Type B pancreatic cell (in vitro differentiated cells): ENCODE data around the gene MKLN1. TPM values are rescaled to one million over a fixed set of nuclear protein-coding genes. Genes with fewer than 3 reads are reported as not detected.
"Not testable (repeated sequence)": the region's sequence is repeated elsewhere in the genome, so short reads cannot be mapped to it uniquely, and the experiment has no call there.

Experiments
- DNase-seq: peaks from one replicate; pipeline ENCODE4 v3.0.0; 2021; ENCODE audit warnings: mixed read lengths; ENCODE audit not compliant: unreplicated experiment; ENCODE audit errors: extremely low spot score
- H3K27ac Mint-ChIP-seq: 2 replicates; pipeline ENCODE4 v1.8.0; 2021; ENCODE audit warnings: mild to moderate bottlenecking, mixed read lengths
- H3K27me3 Mint-ChIP-seq: 2 replicates; pipeline ENCODE4 v1.8.0; 2021; ENCODE audit warnings: mixed read lengths
- H3K36me3 Mint-ChIP-seq: 2 replicates; pipeline ENCODE4 v1.8.0; 2021; ENCODE audit warnings: mixed read lengths
- H3K4me1 Mint-ChIP-seq: one replicate; pipeline ENCODE4 v1.8.0; 2021; ENCODE audit warnings: mixed read lengths; ENCODE audit not compliant: unreplicated experiment
- H3K4me3 Mint-ChIP-seq: 2 replicates; pipeline ENCODE4 v1.8.0; 2021; ENCODE audit warnings: mild to moderate bottlenecking, mixed read lengths
- H3K9me3 Mint-ChIP-seq: 2 replicates; pipeline ENCODE4 v1.8.0; 2021; ENCODE audit warnings: mixed read lengths
- total RNA-seq: library from RNA; stranded (reverse); gene quantifications from 2 replicates; pipeline ENCODE4 v1.2.1, GENCODE V29; 2021; ENCODE audit warnings: low replicate concordance
- TF ChIP-seq, protein P1 (sequence below): fragments of 200-600 bp; sonication (generic); conservative IDR thresholded peaks from 2 replicates; pipeline ENCODE4 v1.5.0; 2021; ENCODE audit warnings: antibody characterized with exemption, mild to moderate bottlenecking

MKLN1 gene
- total RNA-seq, 1 donor from 2014 or later, result 47.7 TPM

DNA sequence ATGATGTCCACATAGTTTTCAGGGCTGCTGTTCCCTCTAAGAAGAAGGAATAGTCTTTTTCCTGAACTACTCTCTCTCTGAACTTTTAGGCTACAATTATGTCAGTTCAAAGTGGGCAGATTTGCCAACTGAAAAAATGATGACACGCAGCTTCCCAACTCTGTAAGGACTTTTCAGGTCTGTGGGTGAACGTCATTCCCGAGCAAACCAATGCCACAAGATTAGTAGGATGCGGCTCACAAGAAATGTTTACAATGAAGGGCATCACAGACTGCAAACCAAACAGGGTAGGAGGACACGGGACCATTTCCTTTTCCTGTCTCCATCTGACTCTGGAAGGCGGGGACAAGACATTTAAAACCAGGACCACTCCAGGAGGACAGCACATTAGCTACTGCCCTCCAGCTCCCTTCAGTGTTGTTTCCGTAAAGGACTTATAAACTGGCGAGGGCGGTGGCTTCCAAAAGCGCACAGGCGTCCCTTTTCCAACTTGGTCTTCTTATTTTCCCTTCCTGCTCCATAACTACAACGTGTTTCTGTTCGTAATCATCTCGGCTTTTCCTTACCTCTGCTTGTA is 539 bp upstream of the MKLN1 start:
- no peak for DNase-seq
- Mint-ChIP-seq H3K27me3 (no peaks in the 10 kb centered on the region), H3K9me3 (no peaks in the 10 kb centered on the region), H3K36me3 (peaks cover 4% of the 10 kb centered on the region), H3K4me3 (peak overlapping the region; percentile 96), H3K27ac (peak overlapping the region; percentile 95), H3K4me1 (peaks cover 26% of the 10 kb centered on the region)
- TF ChIP-seq, protein P1, sequence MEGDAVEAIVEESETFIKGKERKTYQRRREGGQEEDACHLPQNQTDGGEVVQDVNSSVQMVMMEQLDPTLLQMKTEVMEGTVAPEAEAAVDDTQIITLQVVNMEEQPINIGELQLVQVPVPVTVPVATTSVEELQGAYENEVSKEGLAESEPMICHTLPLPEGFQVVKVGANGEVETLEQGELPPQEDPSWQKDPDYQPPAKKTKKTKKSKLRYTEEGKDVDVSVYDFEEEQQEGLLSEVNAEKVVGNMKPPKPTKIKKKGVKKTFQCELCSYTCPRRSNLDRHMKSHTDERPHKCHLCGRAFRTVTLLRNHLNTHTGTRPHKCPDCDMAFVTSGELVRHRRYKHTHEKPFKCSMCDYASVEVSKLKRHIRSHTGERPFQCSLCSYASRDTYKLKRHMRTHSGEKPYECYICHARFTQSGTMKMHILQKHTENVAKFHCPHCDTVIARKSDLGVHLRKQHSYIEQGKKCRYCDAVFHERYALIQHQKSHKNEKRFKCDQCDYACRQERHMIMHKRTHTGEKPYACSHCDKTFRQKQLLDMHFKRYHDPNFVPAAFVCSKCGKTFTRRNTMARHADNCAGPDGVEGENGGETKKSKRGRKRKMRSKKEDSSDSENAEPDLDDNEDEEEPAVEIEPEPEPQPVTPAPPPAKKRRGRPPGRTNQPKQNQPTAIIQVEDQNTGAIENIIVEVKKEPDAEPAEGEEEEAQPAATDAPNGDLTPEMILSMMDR, result no peak

DNA sequence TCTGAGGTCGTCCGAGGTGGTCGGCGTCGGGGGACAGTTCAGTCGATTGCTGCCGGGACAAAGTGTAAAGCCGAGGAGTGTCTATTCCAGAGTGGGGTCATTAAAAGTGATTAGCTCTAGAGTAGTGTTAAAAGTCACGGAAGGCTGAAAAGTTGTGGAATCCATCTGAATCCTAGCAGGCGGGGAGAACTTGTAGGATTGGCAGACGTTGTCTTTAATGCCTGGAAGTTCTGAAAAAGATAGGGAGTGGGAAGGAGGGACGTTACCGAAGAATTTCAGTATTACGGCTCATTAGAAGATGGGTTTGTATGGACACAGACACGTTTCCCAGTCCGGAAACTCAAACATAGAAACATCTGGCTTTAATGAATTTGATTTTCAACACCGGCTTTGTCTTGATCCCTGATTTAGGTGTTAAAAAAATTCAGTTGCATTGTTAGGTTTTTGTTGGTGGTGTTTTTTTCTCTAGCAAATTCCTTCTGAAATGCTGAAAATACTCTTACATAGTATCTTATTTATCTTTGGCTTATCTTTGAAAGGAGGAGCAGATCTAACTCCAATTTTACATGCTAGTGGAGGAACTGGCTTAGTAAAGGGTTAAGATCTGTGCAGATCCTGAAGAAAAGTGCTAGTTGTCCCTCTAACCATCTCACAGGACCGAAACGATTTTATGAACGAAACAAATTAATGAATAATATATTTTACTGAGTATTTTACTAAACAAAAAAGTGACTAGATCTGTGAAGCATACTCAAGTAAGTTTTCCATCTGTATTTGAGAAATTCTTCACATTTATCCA is 900 bp downstream of the MKLN1 start:
- TF ChIP-seq, protein P1, result no peak
- Mint-ChIP-seq H3K27ac (peak overlapping the region; percentile 95), H3K36me3 (peaks cover 4% of the 10 kb centered on the region), H3K9me3 (no peaks in the 10 kb centered on the region), H3K4me3 (peak overlapping the region; percentile 96), H3K4me1 (peaks cover 26% of the 10 kb centered on the region), H3K27me3 (no peaks in the 10 kb centered on the region)
- DNase-seq, result no peak

DNA sequence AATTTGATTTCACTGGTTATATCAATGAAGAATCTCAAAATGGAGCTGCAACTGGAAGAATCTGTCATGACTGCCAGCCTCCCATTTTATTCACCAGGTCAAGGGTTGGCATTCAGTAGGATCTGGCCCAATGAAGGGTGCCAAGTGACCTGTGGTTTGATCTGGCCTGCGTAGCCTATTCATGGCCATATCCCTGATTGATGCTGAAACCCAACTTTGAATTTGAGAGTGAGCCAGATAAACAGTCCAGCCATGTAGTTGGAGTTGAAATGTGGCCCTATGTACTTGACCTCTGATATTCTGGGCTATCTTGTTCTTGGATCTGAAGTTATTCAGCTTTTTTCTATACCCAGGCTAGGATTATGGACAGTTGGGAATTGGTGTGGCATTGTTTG is 1.5 kb downstream of the MKLN1 start:
- Mint-ChIP-seq H3K36me3 (peaks cover 4% of the 10 kb centered on the region), H3K4me1 (peaks cover 26% of the 10 kb centered on the region), H3K27me3 (no peaks in the 10 kb centered on the region), H3K27ac (peak overlapping the region; percentile 72), H3K4me3 (peak overlapping the region; percentile 96), H3K9me3 (no peaks in the 10 kb centered on the region)
- TF ChIP-seq, protein P1, result no peak
- DNase-seq, result no peak

DNA sequence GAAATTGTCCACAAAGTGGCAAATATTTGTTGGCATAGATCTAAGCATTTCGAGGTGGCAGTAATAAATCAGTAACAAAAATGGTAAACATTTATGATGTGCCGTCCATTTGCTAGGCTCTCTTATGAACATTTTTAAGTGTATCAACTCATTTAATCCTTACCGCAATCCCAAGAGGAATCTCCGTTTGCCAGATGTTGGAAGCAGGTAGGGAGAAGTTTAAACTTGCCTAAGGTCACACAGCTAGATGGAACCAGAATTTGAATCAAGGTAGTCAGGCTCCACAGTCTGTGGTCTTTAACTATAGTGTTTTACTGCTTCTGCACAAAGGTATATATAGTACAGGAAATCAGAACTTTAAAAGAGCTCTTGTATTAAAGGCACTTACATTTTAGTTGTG is 2.6 kb downstream of the MKLN1 start:
- TF ChIP-seq, protein P1, result no peak
- H3K27me3 Mint-ChIP-seq, result no peaks in the 10 kb centered on the region
- peaks cover 4% of the 10 kb centered on the region for H3K36me3 Mint-ChIP-seq
- peak overlapping the region; percentile 72 for H3K27ac Mint-ChIP-seq
- H3K4me3 Mint-ChIP-seq, result peak overlapping the region; percentile 73
- H3K4me1 Mint-ChIP-seq, result peaks cover 26% of the 10 kb centered on the region
- no peak for DNase-seq
- no peaks in the 10 kb centered on the region for H3K9me3 Mint-ChIP-seq

DNA sequence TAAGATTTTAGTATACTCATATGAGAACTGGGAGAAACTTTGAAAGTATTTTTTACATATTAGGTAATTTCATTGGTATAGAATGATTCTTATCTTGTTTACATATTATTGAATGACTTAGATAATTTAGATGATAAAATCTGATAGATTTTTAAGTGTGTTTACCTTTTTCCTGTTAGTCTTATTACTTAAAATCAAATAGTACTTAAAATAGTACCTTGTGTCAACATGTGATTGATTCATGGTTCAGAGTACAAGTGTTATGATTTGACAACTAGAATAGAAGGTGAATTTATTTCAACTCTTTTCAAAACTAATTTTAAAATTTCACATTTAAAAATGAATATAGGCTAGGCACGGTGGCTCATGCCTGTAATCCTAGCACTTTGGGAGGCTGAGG is 4.1 kb downstream of the MKLN1 start:
- Mint-ChIP-seq H3K4me3 (no peak overlapping the region), H3K36me3 (peaks cover 12% of the 10 kb centered on the region), H3K4me1 (peaks cover 23% of the 10 kb centered on the region), H3K27me3 (no peaks in the 10 kb centered on the region), H3K27ac (peak overlapping the region; percentile 52), H3K9me3 (peaks cover 8% of the 10 kb centered on the region)
- no peak for DNase-seq
- TF ChIP-seq, protein P1, result no peak

DNA sequence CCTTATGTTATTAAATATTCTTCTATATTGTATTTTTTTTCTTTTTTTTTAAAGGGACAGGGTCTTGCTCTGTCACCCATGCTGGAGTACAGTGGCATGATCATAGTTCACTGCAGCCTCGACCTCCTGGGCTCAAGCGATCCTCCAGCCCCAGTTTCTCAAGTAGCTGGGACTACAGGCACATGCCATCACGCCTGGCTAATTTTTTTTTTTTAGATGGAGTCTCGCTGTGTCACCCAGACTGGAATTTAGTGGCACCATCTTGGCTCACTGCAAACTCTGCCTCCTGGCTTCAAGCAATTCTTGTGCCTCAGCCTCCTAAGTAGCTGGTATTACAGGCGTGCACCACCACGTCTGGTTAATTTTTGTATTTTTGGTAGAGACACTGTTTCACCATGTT is 5.1 kb downstream of the MKLN1 start:
- Mint-ChIP-seq H3K4me1 (peaks cover 19% of the 10 kb centered on the region), H3K9me3 (peaks cover 13% of the 10 kb centered on the region), H3K36me3 (peaks cover 18% of the 10 kb centered on the region)
- not testable (repeated sequence) for DNase-seq, H3K4me3 Mint-ChIP-seq, H3K27ac Mint-ChIP-seq, H3K27me3 Mint-ChIP-seq
